Measurements from ENCODE around the gene COPS8.

COPS8 gene

GRCh38 chr2:237134321-237135230 lies 48.9 kb downstream of the COPS8 start:
- no peak for DNase-seq

GRCh38 chr2:237136824-237137223 lies 51.1 kb downstream of the COPS8 start:
- DNase-seq = no peak

GRCh38 chr2:237137626-237138323 lies 52.1 kb downstream of the COPS8 start:
- no peak for DNase-seq

- DNase-seq = no peak
Observed at GRCh38 chr2:237139123-237139675, 53.5 kb downstream of the COPS8 start.

- no peak for DNase-seq
Observed at GRCh38 chr2:237140689-237141285, 55.1 kb downstream of the COPS8 start.

- no peak for DNase-seq
Observed at GRCh38 chr2:237141571-237142051, 55.9 kb downstream of the COPS8 start.

- no peak for DNase-seq
Observed at GRCh38 chr2:237143118-237143517, 57.4 kb downstream of the COPS8 start.

GRCh38 chr2:237143676-237144440 lies 58.2 kb downstream of the COPS8 start:
- no peak for DNase-seq

GRCh38 chr2:237144516-237144915 lies 58.8 kb downstream of the COPS8 start:
- no peak for DNase-seq

- DNase-seq = no peak
Observed at GRCh38 chr2:237147317-237147716, 61.6 kb downstream of the COPS8 start.

- DNase-seq = no peak
Observed at GRCh38 chr2:237148624-237149023, 62.9 kb downstream of the COPS8 start.

- DNase-seq = no peak
Observed at GRCh38 chr2:237149425-237149824, 63.7 kb downstream of the COPS8 start.

Data from NCI-H1417 treated with DMSO at 0.1 percent for 48 hours (cell line).